Loucy (cell line): ENCODE measurements around the gene ICAM4.

Experiments
- CTCF ChIP-seq: fragments of 200-600 bp; sonication (generic); conservative IDR thresholded peaks from 2 replicates; pipeline ENCODE4 v1.5.1; 2014; ENCODE audit warnings: mild to moderate bottlenecking, antibody characterized with exemption, low read length
- EZH2phosphoT487 ChIP-seq: fragments of 200-600 bp; IDR thresholded peaks from 2 replicates; pipeline ENCODE4 v1.6.1; 2018; ENCODE audit warnings: antibody characterized with exemption, mild to moderate bottlenecking, moderate library complexity, borderline replicate concordance

- TF ChIP-seq CTCF: no peak
- no peak for TF ChIP-seq EZH2phosphoT487
These were observed 29.7 kb downstream of the ICAM4 start for GRCh38 chr19:10316229-10317044.
